ENCODE data around the gene ABCC1. TPM values are rescaled to one million over a fixed set of nuclear protein-coding genes. Genes with fewer than 3 reads are reported as not detected.
A peak's percentile ranks its signal among the peaks of the same experiment; 100 is the strongest.

The ABCC1 gene
- total RNA-seq, 2 experiments from 2014 or later, result 64.5 to 67.6 TPM

- DNase-seq, result no peak
- Mint-ChIP-seq H3K4me1 (ENCODE audit: low read depth) (peaks cover 9% of the 10 kb centered on the region), H3K36me3 (ENCODE audit: low read depth) (peaks cover 56% of the 10 kb centered on the region), H3K9me3 (no peaks in the 10 kb centered on the region), H3K4me3 (no peak overlapping the region), H3K27me3 (no peaks in the 10 kb centered on the region), H3K27ac (peak overlapping the region; percentile 59)
- intact Hi-C loops (cut with micrococcal nuclease), result no loop called here
- TF ChIP-seq, protein P1, sequence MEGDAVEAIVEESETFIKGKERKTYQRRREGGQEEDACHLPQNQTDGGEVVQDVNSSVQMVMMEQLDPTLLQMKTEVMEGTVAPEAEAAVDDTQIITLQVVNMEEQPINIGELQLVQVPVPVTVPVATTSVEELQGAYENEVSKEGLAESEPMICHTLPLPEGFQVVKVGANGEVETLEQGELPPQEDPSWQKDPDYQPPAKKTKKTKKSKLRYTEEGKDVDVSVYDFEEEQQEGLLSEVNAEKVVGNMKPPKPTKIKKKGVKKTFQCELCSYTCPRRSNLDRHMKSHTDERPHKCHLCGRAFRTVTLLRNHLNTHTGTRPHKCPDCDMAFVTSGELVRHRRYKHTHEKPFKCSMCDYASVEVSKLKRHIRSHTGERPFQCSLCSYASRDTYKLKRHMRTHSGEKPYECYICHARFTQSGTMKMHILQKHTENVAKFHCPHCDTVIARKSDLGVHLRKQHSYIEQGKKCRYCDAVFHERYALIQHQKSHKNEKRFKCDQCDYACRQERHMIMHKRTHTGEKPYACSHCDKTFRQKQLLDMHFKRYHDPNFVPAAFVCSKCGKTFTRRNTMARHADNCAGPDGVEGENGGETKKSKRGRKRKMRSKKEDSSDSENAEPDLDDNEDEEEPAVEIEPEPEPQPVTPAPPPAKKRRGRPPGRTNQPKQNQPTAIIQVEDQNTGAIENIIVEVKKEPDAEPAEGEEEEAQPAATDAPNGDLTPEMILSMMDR (IDR thresholded peaks at IDR 0.05), result no peak
- POLR2A ChIA-PET, result interaction anchor here (1.2 kb wide), 2 partner anchors 9 to 24 kb away, joined by 3 read pairs; no protein-coding TSS in a partner anchor
- CTCF ChIA-PET, result no interaction called here
- ATAC-seq, result no peak
Measured at GRCh38 chr16:16015849-16016248, 66.4 kb downstream of the ABCC1 start.

GRCh38 chr16:16016388-16016964, 67.1 kb downstream of the ABCC1 start:
- Mint-ChIP-seq H3K36me3 (ENCODE audit: low read depth) (peaks cover 56% of the 10 kb centered on the region), H3K4me1 (ENCODE audit: low read depth) (peaks cover 9% of the 10 kb centered on the region), H3K27ac (peak overlapping the region; percentile 53), H3K27me3 (no peaks in the 10 kb centered on the region), H3K4me3 (no peak overlapping the region), H3K9me3 (no peaks in the 10 kb centered on the region)
- ChIA-PET POLR2A (interaction anchor here (1.2 kb wide), 2 partner anchors 9 to 23 kb away, joined by 3 read pairs; no protein-coding TSS in a partner anchor), CTCF (no interaction called here)
- TF ChIP-seq, protein P1 (IDR thresholded peaks at IDR 0.05), result no peak
- intact Hi-C loops (cut with micrococcal nuclease), result no loop called here
- DNase-seq (peak; percentile 31), ATAC-seq (peak; percentile 13)

DNA sequence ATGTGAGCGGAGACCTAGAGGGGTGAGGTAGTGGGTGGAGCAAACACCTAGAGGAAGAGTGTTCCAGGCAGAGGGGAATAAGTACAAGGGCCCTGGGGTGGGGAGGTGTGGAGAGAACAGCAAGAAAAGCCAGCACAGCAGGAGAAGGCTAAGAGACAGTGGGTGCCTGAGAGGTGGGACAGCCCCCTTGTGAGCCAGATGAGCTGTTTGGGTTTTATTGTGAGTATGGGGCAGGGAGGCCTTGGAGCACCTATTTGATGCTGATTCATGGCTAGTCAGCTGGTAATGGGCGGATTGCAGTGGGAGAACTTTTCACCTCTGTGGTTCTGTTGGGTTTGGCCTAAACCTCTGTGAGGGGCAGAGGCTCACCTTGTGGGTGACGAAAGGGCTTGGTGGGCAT, 68.4 kb downstream of the ABCC1 start:
- peak overlapping the region; percentile 13 for H3K27ac Mint-ChIP-seq
- TF ChIP-seq, protein P1 (IDR thresholded peaks at IDR 0.05), result no peak
- ATAC-seq, result no peak
- peaks cover 9% of the 10 kb centered on the region for H3K4me1 Mint-ChIP-seq (ENCODE audit: low read depth)
- H3K4me3 Mint-ChIP-seq, result no peak overlapping the region
- no peaks in the 10 kb centered on the region for H3K9me3 Mint-ChIP-seq
- POLR2A ChIA-PET, result no interaction called here
- intact Hi-C loops (cut with micrococcal nuclease), result no loop called here
- CTCF ChIA-PET, result no interaction called here
- H3K36me3 Mint-ChIP-seq (ENCODE audit: low read depth), result peaks cover 59% of the 10 kb centered on the region
- DNase-seq, result no peak
- no peaks in the 10 kb centered on the region for H3K27me3 Mint-ChIP-seq

DNA sequence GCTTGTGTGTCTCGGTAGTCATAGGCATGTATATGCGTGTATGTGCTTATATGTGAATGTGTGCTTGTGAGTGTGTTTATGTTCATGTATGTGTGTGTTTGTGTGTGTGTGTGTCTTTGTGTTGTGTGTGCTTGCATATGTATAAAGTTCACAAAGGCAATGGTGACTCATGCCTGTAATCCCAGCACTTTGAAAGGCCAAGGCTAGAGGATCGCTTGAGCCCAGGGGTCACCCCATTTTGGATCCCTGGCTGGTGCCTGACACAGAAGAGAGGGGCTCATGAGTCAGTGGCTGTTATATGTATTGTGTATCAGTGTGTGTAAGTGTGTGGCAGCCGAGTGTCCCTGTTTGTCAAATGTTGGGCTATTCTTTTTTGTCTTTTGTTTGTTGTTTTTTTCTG, 69.3 kb downstream of the ABCC1 start:
- Mint-ChIP-seq H3K4me3 (no peak overlapping the region), H3K27ac (no peak overlapping the region), H3K36me3 (ENCODE audit: low read depth) (peaks cover 62% of the 10 kb centered on the region), H3K4me1 (ENCODE audit: low read depth) (peaks cover 16% of the 10 kb centered on the region), H3K27me3 (no peaks in the 10 kb centered on the region), H3K9me3 (no peaks in the 10 kb centered on the region)
- POLR2A ChIA-PET, result no interaction called here
- DNase-seq (no peak), ATAC-seq (no peak)
- intact Hi-C loops (cut with micrococcal nuclease), result no loop called here
- CTCF ChIA-PET, result no interaction called here
- TF ChIP-seq, protein P1 (IDR thresholded peaks at IDR 0.05), result no peak

- no peak for DNase-seq
- intact Hi-C loops (cut with micrococcal nuclease), result no loop called here
- ChIA-PET POLR2A (no interaction called here), CTCF (no interaction called here)
- Mint-ChIP-seq H3K27me3 (no peaks in the 10 kb centered on the region), H3K4me3 (no peak overlapping the region), H3K9me3 (no peaks in the 10 kb centered on the region), H3K36me3 (ENCODE audit: low read depth) (peaks cover 57% of the 10 kb centered on the region), H3K4me1 (ENCODE audit: low read depth) (peaks cover 23% of the 10 kb centered on the region), H3K27ac (no peak overlapping the region)
- TF ChIP-seq, protein P1 (IDR thresholded peaks at IDR 0.05), result no peak
- no peak for ATAC-seq
Measured at GRCh38 chr16:16019488-16019887, 70.1 kb downstream of the ABCC1 start.

Data from activated CD8-positive, alpha-beta T cell treated with anti-CD3 and anti-CD28 coated beads for 36 hours (primary cell).